Panc1 (cell line): ENCODE data around the gene SEM1. TPM values are rescaled to one million over a fixed set of nuclear protein-coding genes. Genes with fewer than 3 reads are reported as not detected.
"Not testable (repeated sequence)": the region's sequence is repeated elsewhere in the genome, so short reads cannot be mapped to it uniquely, and the experiment has no call there.

Experiments used
- ATAC-seq: fragments of 200-7000 bp; cut with Tn5 transposase; 2 replicates; pipeline ENCODE4 v1.9.1; 2020; ENCODE audit warnings: mild to moderate bottlenecking, moderate library complexity
- BruUV-seq: library from RNA; stranded (reverse); fragments of 400-500 nt; replicated peaks from 2 replicates; lab custom pipeline; 2021; lab: Mats Ljungman, UMichigan
- CTCF ChIA-PET: fragments of 300-600 bp; sonication (Branson Sonifier 250); formaldehyde crosslinking; loops from one replicate; lab custom pipeline; 2022; ENCODE audit warnings: antibody characterized with exemption; lab: Charles Lee
- POLR2A ChIA-PET: fragments of 300-600 bp; sonication (Branson Sonifier 250); formaldehyde crosslinking; loops from one replicate; lab custom pipeline; 2022; ENCODE audit warnings: antibody characterized with exemption; lab: Charles Lee
- DNase-seq: peaks from one replicate; pipeline ENCODE4 v3.0.0-alpha.2; 2010; ENCODE audit warnings: low read depth, low spot score
- H3K27ac ChIP-seq: 2 replicates; pipeline ENCODE4 v1.5.1; 2011; ENCODE audit warnings: mild to moderate bottlenecking, low read length, inconsistent platforms
- H3K27me3 ChIP-seq: fragments of 200-500 bp; sonication (Bioruptor generic); 2 replicates; pipeline ENCODE4 v1.6.0; 2014; ENCODE audit warnings: low read length, inconsistent platforms; ENCODE audit not compliant: control insufficient read depth, insufficient read depth
- H3K36me3 ChIP-seq: fragments of 200-500 bp; sonication (Bioruptor generic); 2 replicates; pipeline ENCODE4 v1.5.1; 2014; ENCODE audit warnings: inconsistent platforms, mild to moderate bottlenecking, low read length, moderate library complexity; ENCODE audit not compliant: control insufficient read depth, insufficient read depth
- H3K4me1 ChIP-seq: 2 replicates; pipeline ENCODE4 v1.5.1; 2011; ENCODE audit warnings: inconsistent platforms, mild to moderate bottlenecking, low read length, moderate library complexity; ENCODE audit not compliant: control insufficient read depth, insufficient read depth
- H3K4me3 ChIP-seq, 2 experiments: 2 replicates each; pipeline ENCODE4 v1.5.1; 2011 to 2012; ENCODE audit warnings: low read depth in 2 of 2, low read length in 2 of 2, mild to moderate bottlenecking in 2 of 2, inconsistent platforms in 1 of 2, moderate library complexity in 1 of 2
- H3K9me3 ChIP-seq: fragments of 200-500 bp; sonication (Bioruptor generic); 2 replicates; pipeline ENCODE4 v1.5.1; 2014; ENCODE audit warnings: low read depth, mild to moderate bottlenecking, inconsistent platforms, low read length, moderate library complexity; ENCODE audit not compliant: control insufficient read depth, insufficient read depth
- POLR2AphosphoS5 ChIP-seq: IDR thresholded peaks from 2 replicates; pipeline ENCODE4 v1.6.1; 2012; ENCODE audit warnings: mild to moderate bottlenecking, low read depth, low read length, moderate library complexity
- SIN3A ChIP-seq: IDR thresholded peaks from 2 replicates; pipeline ENCODE4 v1.6.1; 2012; ENCODE audit warnings: low read depth, mild to moderate bottlenecking, low read length, moderate library complexity, borderline replicate concordance; ENCODE audit not compliant: insufficient read depth
- TCF7L2 ChIP-seq: IDR thresholded peaks from 2 replicates; pipeline ENCODE4 v1.6.1; 2011; ENCODE audit warnings: mild to moderate bottlenecking, low read depth, low read length, inconsistent platforms
- in situ Hi-C: cut with HindIII; loops from 2 replicates; pipeline ENCODE4 v1.10.0; 2016; ENCODE audit warnings: low sequenced_read_pairs, low pct_unique_long_range_greater_than_20kb
- intact Hi-C: fragments of 100-400 bp; cut with micrococcal nuclease; formaldehyde crosslinking; loops from one replicate; pipeline ENCODE4 v1.10.0; 2022; ENCODE audit not compliant: unreplicated experiment
- total RNA-seq: library from RNA; stranded (reverse); gene quantifications from one replicate; pipeline ENCODE4 v1.2.1, GENCODE V29; 2021; ENCODE audit not compliant: unreplicated experiment
- TF ChIP-seq, protein P1 (sequence below): fragments of 450-650 bp; IDR thresholded peaks from 2 replicates; pipeline ENCODE4 v1.5.1; 2017; ENCODE audit warnings: mild to moderate bottlenecking
- TF ChIP-seq, protein P2 (sequence below), 2 experiments: IDR thresholded peaks; 2 replicates each; pipeline ENCODE4 v1.6.1; 2011 to 2012; ENCODE audit warnings: low read depth in 2 of 2, control low read depth in 1 of 2, low read length in 1 of 2, mild to moderate bottlenecking in 1 of 2, moderate library complexity in 1 of 2; ENCODE audit not compliant: insufficient read depth in 1 of 2

SEM1 gene
- total RNA-seq, 1 experiment from 2014 or later, result 67.8 TPM

DNA sequence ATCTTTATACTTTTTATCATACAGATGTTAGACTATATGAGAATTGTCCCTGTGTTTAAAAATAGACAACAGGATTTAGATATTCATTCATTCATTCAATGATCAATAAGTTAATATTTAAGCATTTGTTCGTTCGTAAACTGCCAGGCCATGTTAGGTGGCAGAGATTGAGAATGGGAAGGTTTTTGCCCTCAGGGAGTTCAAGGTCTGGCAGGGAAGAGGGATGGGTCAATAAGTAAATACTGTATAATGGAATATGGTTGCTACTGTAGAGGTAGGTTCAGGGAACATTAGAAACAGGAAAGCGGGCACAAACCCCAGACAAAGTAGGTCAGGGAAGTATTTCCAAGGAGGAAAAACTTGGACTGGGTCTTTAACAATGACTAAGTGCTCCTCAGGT, 64.6 kb downstream of the SEM1 start:
- intact Hi-C loops (no loop called here), in situ Hi-C loops (no loop called here)
- Histone ChIP-seq H3K4me3 (no peak overlapping the region), H3K9me3 (no peaks in the 10 kb centered on the region), H3K27ac (no peak overlapping the region), H3K36me3 (no peaks in the 10 kb centered on the region), H3K4me1 (no peaks in the 10 kb centered on the region), H3K27me3 (no peaks in the 10 kb centered on the region; the same call in 1 of the 2 replicates)
- DNase-seq (no peak), ATAC-seq (no peak)
- no TSS peak for BruUV-seq
- POLR2A ChIA-PET, result no interaction called here
- CTCF ChIA-PET, result no interaction called here
- TF ChIP-seq POLR2AphosphoS5, result no peak
- TF ChIP-seq, protein P1, sequence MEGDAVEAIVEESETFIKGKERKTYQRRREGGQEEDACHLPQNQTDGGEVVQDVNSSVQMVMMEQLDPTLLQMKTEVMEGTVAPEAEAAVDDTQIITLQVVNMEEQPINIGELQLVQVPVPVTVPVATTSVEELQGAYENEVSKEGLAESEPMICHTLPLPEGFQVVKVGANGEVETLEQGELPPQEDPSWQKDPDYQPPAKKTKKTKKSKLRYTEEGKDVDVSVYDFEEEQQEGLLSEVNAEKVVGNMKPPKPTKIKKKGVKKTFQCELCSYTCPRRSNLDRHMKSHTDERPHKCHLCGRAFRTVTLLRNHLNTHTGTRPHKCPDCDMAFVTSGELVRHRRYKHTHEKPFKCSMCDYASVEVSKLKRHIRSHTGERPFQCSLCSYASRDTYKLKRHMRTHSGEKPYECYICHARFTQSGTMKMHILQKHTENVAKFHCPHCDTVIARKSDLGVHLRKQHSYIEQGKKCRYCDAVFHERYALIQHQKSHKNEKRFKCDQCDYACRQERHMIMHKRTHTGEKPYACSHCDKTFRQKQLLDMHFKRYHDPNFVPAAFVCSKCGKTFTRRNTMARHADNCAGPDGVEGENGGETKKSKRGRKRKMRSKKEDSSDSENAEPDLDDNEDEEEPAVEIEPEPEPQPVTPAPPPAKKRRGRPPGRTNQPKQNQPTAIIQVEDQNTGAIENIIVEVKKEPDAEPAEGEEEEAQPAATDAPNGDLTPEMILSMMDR, result no peak
- TF ChIP-seq TCF7L2, result no peak

DNA sequence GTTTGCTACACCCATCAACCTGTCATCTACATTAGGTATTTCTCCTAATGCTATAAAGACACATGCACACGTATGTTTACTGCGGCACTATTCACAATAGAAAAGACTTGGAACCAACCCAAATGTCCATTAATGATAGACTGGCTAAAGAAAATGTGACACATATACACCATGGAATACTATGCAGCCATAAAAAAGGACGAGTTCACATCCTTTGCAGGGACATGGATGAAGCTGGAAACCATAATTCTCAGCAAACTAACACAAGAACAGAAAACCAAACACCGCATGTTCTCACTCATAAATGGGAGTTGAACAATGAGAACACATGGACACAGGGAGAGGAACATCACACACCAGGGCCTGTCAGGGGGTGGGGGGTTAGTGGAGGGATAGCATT, 66.2 kb downstream of the SEM1 start:
- H3K4me3 ChIP-seq, H3K27ac ChIP-seq, intact Hi-C loops, H3K4me1 ChIP-seq, BruUV-seq, CTCF ChIA-PET, H3K27me3 ChIP-seq, ATAC-seq, H3K9me3 ChIP-seq, POLR2A ChIA-PET, in situ Hi-C loops, H3K36me3 ChIP-seq, DNase-seq: not testable (repeated sequence)

DNA sequence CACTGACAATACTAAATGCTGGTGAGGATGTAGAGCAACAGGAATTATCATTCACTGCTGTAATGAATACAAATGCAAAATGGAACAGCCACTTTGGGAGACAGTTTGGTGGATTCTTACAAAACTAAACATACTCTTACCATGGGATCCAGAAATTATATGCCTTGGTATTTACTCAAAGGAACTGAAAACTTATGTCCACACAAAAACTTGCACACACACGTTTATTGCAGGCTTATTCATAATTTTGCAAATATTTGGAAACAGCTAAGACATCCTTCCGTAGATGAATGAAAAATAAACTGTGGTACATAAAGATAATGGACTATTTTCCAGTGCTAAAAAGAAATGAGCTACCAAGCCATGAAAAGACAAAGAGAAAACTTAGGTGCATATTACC, 69.6 kb downstream of the SEM1 start:
- no peak overlapping the region for H3K4me3 ChIP-seq
- no peaks in the 10 kb centered on the region for H3K36me3 ChIP-seq
- no peak overlapping the region for H3K27ac ChIP-seq
- TF ChIP-seq TCF7L2, result no peak
- TF ChIP-seq, protein P1, result no peak
- no peak for TF ChIP-seq SIN3A
- TF ChIP-seq, protein P2, sequence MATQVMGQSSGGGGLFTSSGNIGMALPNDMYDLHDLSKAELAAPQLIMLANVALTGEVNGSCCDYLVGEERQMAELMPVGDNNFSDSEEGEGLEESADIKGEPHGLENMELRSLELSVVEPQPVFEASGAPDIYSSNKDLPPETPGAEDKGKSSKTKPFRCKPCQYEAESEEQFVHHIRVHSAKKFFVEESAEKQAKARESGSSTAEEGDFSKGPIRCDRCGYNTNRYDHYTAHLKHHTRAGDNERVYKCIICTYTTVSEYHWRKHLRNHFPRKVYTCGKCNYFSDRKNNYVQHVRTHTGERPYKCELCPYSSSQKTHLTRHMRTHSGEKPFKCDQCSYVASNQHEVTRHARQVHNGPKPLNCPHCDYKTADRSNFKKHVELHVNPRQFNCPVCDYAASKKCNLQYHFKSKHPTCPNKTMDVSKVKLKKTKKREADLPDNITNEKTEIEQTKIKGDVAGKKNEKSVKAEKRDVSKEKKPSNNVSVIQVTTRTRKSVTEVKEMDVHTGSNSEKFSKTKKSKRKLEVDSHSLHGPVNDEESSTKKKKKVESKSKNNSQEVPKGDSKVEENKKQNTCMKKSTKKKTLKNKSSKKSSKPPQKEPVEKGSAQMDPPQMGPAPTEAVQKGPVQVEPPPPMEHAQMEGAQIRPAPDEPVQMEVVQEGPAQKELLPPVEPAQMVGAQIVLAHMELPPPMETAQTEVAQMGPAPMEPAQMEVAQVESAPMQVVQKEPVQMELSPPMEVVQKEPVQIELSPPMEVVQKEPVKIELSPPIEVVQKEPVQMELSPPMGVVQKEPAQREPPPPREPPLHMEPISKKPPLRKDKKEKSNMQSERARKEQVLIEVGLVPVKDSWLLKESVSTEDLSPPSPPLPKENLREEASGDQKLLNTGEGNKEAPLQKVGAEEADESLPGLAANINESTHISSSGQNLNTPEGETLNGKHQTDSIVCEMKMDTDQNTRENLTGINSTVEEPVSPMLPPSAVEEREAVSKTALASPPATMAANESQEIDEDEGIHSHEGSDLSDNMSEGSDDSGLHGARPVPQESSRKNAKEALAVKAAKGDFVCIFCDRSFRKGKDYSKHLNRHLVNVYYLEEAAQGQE (IDR thresholded peaks at IDR 0.05; ENCODE audit: insufficient read depth in 1 of 2, low read depth in 2 of 2, low read length in 1 of 2), result no peak
- no peak for TF ChIP-seq POLR2AphosphoS5
- POLR2A ChIA-PET, result interaction anchor here (0.5 kb wide), 1 partner anchor 250 kb away, joined by 4 read pairs; no protein-coding TSS in a partner anchor
- BruUV-seq, result no TSS peak
- intact Hi-C loops (no loop called here), in situ Hi-C loops (no loop called here)
- DNase-seq (no peak), ATAC-seq (no peak)
- no peaks in the 10 kb centered on the region for H3K9me3 ChIP-seq
- H3K4me1 ChIP-seq, result no peaks in the 10 kb centered on the region
- CTCF ChIA-PET, result no interaction called here
- H3K27me3 ChIP-seq, result no peaks in the 10 kb centered on the region
